COLO668 (cell line): ENCODE measurements around the gene NRIP2.

Experiments used
- DNase-seq: peaks from one replicate; lab custom pipeline; 2025; ENCODE audit not compliant: unreplicated experiment; lab: John Stamatoyannopoulos, UW

The NRIP2 gene

GRCh38 chr12:2776129-2776806, 58.6 kb downstream of the NRIP2 start:
- DNase-seq: no peak

- DNase-seq: no peak
These were observed 59.4 kb downstream of the NRIP2 start for GRCh38 chr12:2775431-2775830.
